ELF-1 (cell line): ENCODE measurements around the gene PCYT2.

ENCODE experiments used
- DNase-seq: peaks from one replicate; pipeline ENCODE4 v3.0.0-alpha.2; 2016; ENCODE audit warnings: low read depth, low spot score

The PCYT2 gene

GRCh38 chr17:81914103-81914850 lies 3.1 kb upstream of the PCYT2 start:
- DNase-seq: no peak

- DNase-seq: no peak
Observed at GRCh38 chr17:81913394-81914102, 2.3 kb upstream of the PCYT2 start.

DNA sequence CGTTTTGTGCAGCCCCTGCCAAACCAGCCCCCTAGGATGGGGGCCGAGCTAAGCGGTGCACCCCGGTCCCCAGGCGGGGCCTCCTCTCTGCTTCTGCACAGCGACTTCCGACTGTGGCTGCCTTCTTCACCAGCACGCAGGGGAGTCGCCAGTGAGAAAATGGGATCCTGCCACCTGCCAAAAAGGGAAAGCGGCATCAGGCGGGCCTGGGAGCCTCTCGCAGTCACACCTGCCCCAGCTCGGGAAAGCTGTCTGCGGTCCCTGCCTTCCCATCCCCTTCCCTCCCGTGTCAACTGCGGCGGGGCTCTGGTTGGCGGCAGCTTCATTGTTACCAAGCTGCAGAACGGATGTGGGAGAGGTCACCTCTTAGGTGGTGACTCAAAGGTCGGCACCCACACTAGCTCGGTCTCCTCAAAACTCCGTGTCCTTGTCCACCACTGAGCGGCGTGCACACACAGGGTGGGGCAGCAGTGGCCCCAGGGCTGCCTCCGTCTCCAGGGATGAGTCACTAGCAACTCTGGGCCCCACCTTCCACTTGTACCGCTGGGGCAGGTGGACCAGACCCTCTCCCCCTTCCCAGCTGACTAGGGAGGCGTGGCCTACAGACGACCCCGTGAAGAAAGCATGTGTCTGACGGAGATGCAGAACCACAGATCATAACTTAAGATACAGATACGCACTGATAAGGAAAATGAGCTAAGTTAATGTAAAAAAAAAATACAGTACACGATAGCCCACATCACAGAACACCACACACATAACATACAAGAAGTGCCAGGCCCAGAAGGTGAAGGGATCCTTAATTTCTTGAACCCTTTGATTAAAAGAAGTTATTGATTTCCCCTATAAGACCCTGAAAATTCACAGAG lies 1.5 kb upstream of the PCYT2 start:
- no peak for DNase-seq

- no peak for DNase-seq
Observed at GRCh38 chr17:81911969-81912368, 770 bp upstream of the PCYT2 start.

GRCh38 chr17:81910840-81911276 lies 341 bp downstream of the PCYT2 start:
- no peak for DNase-seq

- peak; percentile 58 for DNase-seq
Observed at GRCh38 chr17:81909966-81910839, 996 bp downstream of the PCYT2 start.

DNA sequence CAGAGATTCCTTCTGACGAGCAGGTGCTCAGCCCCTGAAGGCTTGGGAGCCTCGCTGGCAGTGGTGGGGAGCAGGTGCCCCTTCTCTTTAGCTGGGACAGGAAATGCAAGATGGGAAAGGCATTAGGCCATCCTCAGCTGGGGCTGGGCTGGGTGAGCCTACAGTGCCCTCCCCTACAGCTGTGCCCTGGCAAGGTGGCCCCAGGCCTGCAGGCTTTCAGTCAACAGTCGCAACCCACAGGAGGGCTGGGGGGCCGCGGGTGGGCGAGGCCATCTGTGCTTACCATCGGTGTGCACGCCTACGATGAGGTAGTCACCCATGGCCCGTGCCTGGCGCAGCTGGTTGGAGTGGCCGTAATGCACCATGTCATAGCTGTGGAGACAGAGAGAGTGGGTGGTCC lies 2.0 kb downstream of the PCYT2 start:
- DNase-seq: no peak

DNA sequence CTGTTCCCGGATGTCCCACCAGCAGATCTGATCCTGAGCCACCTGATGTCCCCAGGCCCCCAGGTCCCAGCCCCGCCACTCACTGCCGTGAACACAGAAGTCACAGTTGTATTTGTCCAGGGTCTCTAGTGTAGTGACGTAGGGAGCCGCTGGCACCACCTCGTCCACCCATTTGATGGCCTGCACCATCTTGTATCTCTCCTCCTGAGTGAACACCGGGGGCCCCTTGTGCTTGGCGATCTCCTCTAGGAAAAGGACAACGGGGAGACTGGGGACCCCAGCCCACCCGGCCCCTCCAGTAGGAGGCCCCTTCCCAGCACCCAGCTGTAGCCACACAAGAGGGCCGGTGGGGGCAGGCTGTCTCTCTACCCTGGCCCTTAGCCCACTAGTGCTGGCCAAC lies 2.4 kb downstream of the PCYT2 start:
- no peak for DNase-seq

GRCh38 chr17:81907219-81908145 lies 3.7 kb downstream of the PCYT2 start:
- no peak for DNase-seq

DNA sequence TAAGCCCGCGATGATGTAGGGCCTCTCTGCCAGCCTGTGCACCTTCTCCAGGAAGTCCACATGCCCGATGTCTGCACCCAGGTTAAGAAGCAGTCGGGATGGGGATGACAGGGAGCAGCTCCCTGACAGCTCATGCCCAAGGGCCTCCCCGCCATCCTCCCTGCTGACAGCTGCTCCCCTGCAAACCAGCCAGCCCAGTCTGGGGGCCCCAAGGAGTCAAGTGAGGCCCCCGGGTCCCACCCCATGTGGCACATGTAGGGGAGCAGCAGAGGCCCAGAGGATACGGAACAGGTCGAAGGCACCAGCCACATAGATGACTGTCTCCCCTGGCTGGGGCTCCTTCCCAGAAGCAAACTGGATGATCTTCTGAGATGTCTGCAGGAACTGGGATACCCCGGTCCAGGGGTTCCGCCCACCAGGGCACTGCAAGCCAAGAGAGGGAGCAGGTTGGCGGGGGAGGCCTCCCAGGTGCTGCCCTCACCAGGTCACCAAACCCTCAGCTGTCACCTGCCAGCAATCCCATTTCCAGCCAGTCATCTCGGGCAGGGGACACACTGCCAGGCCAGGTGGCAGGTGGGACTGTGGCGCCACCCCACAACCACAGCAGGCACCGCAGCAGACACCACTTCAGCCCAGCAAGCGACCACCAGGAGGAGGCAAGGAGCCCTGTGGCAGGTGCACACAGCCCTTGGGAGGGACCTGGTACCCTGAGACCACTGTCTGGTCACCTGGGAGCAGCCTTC lies 4.6 kb downstream of the PCYT2 start:
- no peak for DNase-seq

- DNase-seq: no peak
Observed at GRCh38 chr17:81905993-81906392, 5.2 kb downstream of the PCYT2 start.

GRCh38 chr17:81905424-81905875 lies 5.7 kb downstream of the PCYT2 start:
- no peak for DNase-seq

GRCh38 chr17:81904600-81905423 lies 6.4 kb downstream of the PCYT2 start:
- no peak for DNase-seq

GRCh38 chr17:81903896-81904599 lies 7.2 kb downstream of the PCYT2 start:
- no peak for DNase-seq

GRCh38 chr17:81903415-81903831 lies 7.8 kb downstream of the PCYT2 start:
- DNase-seq: no peak

DNA sequence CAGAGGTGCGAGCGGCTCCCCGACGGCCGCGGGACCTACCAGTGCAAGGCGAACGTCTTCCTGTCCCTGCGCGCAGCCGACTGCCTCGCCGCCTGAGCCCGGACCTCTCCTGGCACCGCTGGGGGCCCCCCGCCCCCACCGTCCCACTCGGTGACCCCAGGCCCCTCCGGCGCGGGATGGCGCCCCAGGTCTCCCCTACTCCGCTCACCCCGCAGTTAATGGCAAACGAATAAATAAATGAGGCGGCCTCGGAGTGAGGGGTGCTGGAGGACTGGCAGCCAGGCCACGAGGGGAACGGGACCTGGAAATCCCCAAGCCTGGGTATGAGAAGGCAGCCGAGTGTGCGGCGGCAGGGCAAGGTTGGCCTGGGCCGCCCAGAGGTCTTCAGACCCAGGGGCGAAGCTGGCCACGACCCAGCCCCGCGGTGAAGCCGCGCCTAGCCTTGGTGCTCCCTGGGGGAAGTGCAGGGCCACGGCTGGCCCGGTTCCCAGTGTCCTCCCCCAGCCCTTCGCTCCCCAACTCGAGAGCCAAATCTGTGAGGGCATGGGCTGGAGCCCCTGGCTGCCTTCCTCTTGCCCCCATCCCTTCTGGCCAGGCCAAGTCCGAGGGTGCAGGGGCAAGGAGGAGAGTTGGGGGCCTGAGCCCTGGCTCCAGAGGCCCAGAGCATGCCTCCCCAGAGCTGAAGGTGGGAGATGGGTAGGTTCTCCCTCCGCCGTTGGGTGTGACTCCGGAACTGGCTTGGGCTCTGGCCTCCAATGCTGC lies 8.4 kb downstream of the PCYT2 start:
- DNase-seq: no peak

DNA sequence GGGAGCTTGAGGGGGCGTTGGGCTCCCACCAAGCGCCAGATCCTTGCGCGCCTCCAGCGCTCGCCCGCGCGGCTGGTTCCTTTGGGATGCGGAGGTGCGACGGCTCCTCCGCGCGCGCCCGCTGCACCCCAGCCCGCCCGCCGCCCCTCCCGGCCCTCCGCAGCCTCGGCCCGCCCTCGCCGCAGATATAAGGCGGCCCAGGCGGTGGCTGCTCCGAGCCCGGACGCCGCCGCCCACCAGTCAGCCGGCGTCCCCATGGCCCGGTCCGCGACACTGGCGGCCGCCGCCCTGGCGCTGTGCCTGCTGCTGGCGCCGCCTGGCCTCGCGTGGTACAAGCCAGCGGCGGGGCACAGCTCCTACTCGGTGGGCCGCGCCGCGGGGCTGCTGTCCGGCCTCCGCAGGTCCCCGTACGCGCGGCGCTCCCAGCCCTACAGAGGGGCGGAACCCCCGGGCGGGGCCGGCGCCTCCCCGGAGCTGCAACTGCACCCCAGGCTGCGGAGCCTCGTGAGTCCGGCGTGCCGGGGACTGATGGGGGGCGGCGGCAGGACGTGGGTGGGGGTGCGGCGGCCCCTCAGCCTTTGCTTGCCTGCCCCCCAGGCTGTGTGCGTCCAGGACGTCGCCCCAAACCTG lies 9.1 kb downstream of the PCYT2 start, which contains the start of gene NPB:
TSS of gene NPB (plus strand) at position 216 of the 630 bp plus-strand sequence. CDS start at position 256, 40 bp downstream.
- no peak for DNase-seq
